ENCODE data around the gene PPP5C. TPM values are rescaled to one million over a fixed set of nuclear protein-coding genes. Genes with fewer than 3 reads are reported as not detected.

The PPP5C gene
- total and polyA plus RNA-seq, 9 of the 15 experiments (the other 6 are each of a cell fraction or from before 2014, with no cell fraction given), result 1.9 to 166 (median 108) TPM

DNA sequence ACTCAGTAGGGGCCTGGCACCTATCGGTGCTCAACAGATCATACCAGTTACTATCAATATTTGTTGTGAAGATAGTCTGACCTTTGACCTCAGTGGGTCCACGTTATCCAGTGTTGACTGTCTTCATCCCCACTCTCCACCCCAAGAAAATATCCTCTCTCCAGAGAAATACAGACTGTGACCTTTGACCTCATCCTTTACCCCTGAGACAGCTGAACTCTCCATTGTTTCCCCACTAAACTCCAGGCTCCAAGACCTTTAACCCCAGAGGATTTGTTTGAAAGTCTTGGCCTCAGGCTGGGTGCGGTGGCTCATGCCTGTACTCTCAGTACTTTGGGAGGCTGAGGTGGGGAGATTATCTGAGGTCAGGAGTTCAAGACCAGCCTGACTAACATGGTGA is 22.6 kb upstream of the PPP5C start:
- no peaks in the 10 kb centered on the region for H4K20me1 ChIP-seq (replicated peaks; ENCODE audit: control insufficient read depth, insufficient read depth, low read length)
- no peak overlapping the region for H2AFZ ChIP-seq (ENCODE audit: low read depth, low read length)
- no peak for FAIRE-seq
- H3K4me2 ChIP-seq (ENCODE audit: insufficient read depth, low read length), result no peak overlapping the region
- BruUV-seq (replicated peaks), result no TSS peak
- DNase-seq (ENCODE audit: extremely low read depth in 1 of 4, low spot score in 3 of 4), result no peak
- H3K4me1 ChIP-seq (replicated peaks in 1 of 2; ENCODE audit: control insufficient read depth in 2 of 2, insufficient read depth in 2 of 2, low read length in 2 of 2), result no peaks in the 10 kb centered on the region; a peak in 1 of 5 replicates
- WGBS (ENCODE audit: insufficient coverage, low coverage, missing lambda C conversion rate), result 19% methylated on average over 3 of the region's 3 CpGs
- no peak overlapping the region for H3K27ac ChIP-seq (ENCODE audit: extremely low read depth, low read depth, low read length)
- no peaks in the 10 kb centered on the region for H3K79me2 ChIP-seq (ENCODE audit: control insufficient read depth, insufficient read depth, low read length)
- H3K36me3 ChIP-seq (ENCODE audit: control insufficient read depth, insufficient read depth, low read length), result no peaks in the 10 kb centered on the region
- H3K4me3 ChIP-seq, result no peak overlapping the region
- TF ChIP-seq, protein P1, sequence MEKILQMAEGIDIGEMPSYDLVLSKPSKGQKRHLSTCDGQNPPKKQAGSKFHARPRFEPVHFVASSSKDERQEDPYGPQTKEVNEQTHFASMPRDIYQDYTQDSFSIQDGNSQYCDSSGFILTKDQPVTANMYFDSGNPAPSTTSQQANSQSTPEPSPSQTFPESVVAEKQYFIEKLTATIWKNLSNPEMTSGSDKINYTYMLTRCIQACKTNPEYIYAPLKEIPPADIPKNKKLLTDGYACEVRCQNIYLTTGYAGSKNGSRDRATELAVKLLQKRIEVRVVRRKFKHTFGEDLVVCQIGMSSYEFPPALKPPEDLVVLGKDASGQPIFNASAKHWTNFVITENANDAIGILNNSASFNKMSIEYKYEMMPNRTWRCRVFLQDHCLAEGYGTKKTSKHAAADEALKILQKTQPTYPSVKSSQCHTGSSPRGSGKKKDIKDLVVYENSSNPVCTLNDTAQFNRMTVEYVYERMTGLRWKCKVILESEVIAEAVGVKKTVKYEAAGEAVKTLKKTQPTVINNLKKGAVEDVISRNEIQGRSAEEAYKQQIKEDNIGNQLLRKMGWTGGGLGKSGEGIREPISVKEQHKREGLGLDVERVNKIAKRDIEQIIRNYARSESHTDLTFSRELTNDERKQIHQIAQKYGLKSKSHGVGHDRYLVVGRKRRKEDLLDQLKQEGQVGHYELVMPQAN (IDR thresholded peaks at IDR 0.05; ENCODE audit: borderline replicate concordance), result no peak
- TF ChIP-seq NR2C1 (IDR thresholded peaks at IDR 0.05) (peak; percentile 72), NR2C1 (tag; IDR thresholded peaks at IDR 0.05) (peak; percentile 74)
- in situ Hi-C loops (cut with MboI), result no loop called here
- no peaks in the 10 kb centered on the region for H3K9me1 ChIP-seq (ENCODE audit: control insufficient read depth, insufficient read depth, low read length)
- no peak overlapping the region for H3K9ac ChIP-seq (ENCODE audit: insufficient read depth in 1 of 2, low read depth in 2 of 2, low read length in 2 of 2)
- peaks cover 0 to 10% of the 10 kb centered on the region in 2 experiments; a peak in 3 of 5 replicates for H3K27me3 ChIP-seq (ENCODE audit: control insufficient read depth in 2 of 2, insufficient read depth in 2 of 2, low read length in 2 of 2)
- CTCF ChIA-PET (ENCODE audit: low intra/inter-chr PET ratio), result no interaction called here
- H3K9me3 ChIP-seq (replicated peaks; ENCODE audit: control insufficient read depth, insufficient read depth, low read depth, low read length), result peaks cover 5% of the 10 kb centered on the region; the same call in 1 of the 2 replicates
- intact Hi-C loops (cut with micrococcal nuclease), result no loop called here
- no peak for ATAC-seq
- POLR2A ChIA-PET, result no interaction called here

DNA sequence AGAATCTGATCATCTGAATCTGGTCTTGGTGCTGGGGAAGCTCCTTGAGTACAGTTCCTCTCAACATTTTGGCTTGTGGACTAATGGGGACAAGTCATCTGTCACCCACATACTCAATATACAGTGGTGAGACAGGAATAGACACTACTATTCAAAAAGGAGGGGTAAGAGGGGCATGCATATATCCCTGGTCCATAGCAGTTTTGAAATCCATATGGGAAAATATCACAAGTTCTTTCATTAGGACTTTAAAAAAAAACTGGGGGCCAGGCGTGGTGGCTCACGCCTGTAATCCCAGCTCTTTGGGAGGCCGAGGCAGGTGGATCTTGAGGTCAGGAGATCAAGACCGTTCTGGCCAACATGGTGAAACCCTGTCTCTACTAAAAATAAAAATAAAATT is 20.3 kb upstream of the PPP5C start:
- no TSS peak for BruUV-seq (replicated peaks)
- no peak for TF ChIP-seq ZNF436 (CRISPR knock-in tag; IDR thresholded peaks at IDR 0.05)
- peak; percentile 100 for TF ChIP-seq ZNF584 (CRISPR knock-in tag; IDR thresholded peaks at IDR 0.05; ENCODE audit: low read depth)
- TF ChIP-seq, protein P2, sequence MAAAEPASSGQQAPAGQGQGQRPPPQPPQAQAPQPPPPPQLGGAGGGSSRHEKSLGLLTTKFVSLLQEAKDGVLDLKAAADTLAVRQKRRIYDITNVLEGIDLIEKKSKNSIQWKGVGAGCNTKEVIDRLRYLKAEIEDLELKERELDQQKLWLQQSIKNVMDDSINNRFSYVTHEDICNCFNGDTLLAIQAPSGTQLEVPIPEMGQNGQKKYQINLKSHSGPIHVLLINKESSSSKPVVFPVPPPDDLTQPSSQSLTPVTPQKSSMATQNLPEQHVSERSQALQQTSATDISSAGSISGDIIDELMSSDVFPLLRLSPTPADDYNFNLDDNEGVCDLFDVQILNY (CRISPR knock-in tag; IDR thresholded peaks at IDR 0.05), result no peak
- POLR2A ChIA-PET, result no interaction called here
- peaks cover 0 to 8% of the 10 kb centered on the region in 2 experiments; a peak in 4 of 5 replicates for H3K27me3 ChIP-seq (ENCODE audit: control insufficient read depth in 2 of 2, insufficient read depth in 2 of 2, low read length in 2 of 2)
- FAIRE-seq (no peak), DNase-seq (ENCODE audit: extremely low read depth in 1 of 4, low spot score in 3 of 4) (no peak), ATAC-seq (no peak)
- H2AFZ ChIP-seq (ENCODE audit: low read depth, low read length), result no peak overlapping the region
- in situ Hi-C loops (cut with MboI), result no loop called here
- H3K9ac ChIP-seq (ENCODE audit: insufficient read depth in 1 of 2, low read depth in 2 of 2, low read length in 2 of 2), result no peak overlapping the region
- intact Hi-C loops (cut with micrococcal nuclease), result no loop called here
- no peaks in the 10 kb centered on the region for H4K20me1 ChIP-seq (replicated peaks; ENCODE audit: control insufficient read depth, insufficient read depth, low read length)
- no peaks in the 10 kb centered on the region for H3K9me1 ChIP-seq (ENCODE audit: control insufficient read depth, insufficient read depth, low read length)
- no peaks in the 10 kb centered on the region for H3K36me3 ChIP-seq (ENCODE audit: control insufficient read depth, insufficient read depth, low read length)
- WGBS (ENCODE audit: insufficient coverage, low coverage, missing lambda C conversion rate), result 0% methylated on average over 4 of the region's 4 CpGs
- H3K9me3 ChIP-seq (replicated peaks; ENCODE audit: control insufficient read depth, insufficient read depth, low read depth, low read length), result peaks cover 5% of the 10 kb centered on the region; the same call in 1 of the 2 replicates
- H3K4me3 ChIP-seq, result no peak overlapping the region
- H3K4me2 ChIP-seq (ENCODE audit: insufficient read depth, low read length), result no peak overlapping the region
- CTCF ChIA-PET (ENCODE audit: low intra/inter-chr PET ratio), result no interaction called here
- no peaks in the 10 kb centered on the region for H3K79me2 ChIP-seq (ENCODE audit: control insufficient read depth, insufficient read depth, low read length)
- no peak overlapping the region for H3K27ac ChIP-seq (ENCODE audit: extremely low read depth, low read depth, low read length)
- no peaks in the 10 kb centered on the region; a peak in 1 of 5 replicates for H3K4me1 ChIP-seq (replicated peaks in 1 of 2; ENCODE audit: control insufficient read depth in 2 of 2, insufficient read depth in 2 of 2, low read length in 2 of 2)
